Measurements from ENCODE around the gene FAM200C. TPM values are rescaled to one million over a fixed set of nuclear protein-coding genes. Genes with fewer than 3 reads are reported as not detected.

FAM200C gene
- polyA plus RNA-seq, 3 donors: 0.08 to 0.39 TPM; not detected in 1

GRCh38 chr5:160377651-160378050 is 22.2 kb downstream of the FAM200C start:
- Histone ChIP-seq H3K4me1 (ENCODE audit: control insufficient read depth in 1 of 2, insufficient read depth in 2 of 2, low read length in 2 of 2) (no peaks in the 10 kb centered on the region), H3K4me2 (replicated peaks; ENCODE audit: extremely low read depth, low read length, poor library complexity, severe bottlenecking) (no peak overlapping the region), H3K79me2 (ENCODE audit: insufficient read depth, low read length) (no peaks in the 10 kb centered on the region), H3K9me3 (replicated peaks in 1 of 2; ENCODE audit: control insufficient read depth in 1 of 2, insufficient read depth in 1 of 2, low read length in 2 of 2) (no peaks in the 10 kb centered on the region), H3K36me3 (replicated peaks in 1 of 2; ENCODE audit: control insufficient read depth in 1 of 2, insufficient read depth in 2 of 2, low read length in 2 of 2) (no peaks in the 10 kb centered on the region), H3K27me3 (ENCODE audit: control insufficient read depth in 2 of 2, insufficient read depth in 2 of 2, low read length in 2 of 2) (peaks cover 21 to 22% of the 10 kb centered on the region in 2 donors), H2AFZ (ENCODE audit: insufficient read depth, low read depth, low read length, poor library complexity, severe bottlenecking) (no peak overlapping the region), H3K27ac (ENCODE audit: low read depth in 1 of 2, low read length in 2 of 2) (no peak overlapping the region), H4K20me1 (ENCODE audit: insufficient read depth, low read length) (no peaks in the 10 kb centered on the region), H3K9ac (ENCODE audit: insufficient read depth, low read length, poor library complexity, severe bottlenecking) (no peak overlapping the region), H3K4me3 (replicated peaks in 1 of 3; ENCODE audit: low read depth in 2 of 3, low read length in 3 of 3) (no peak overlapping the region)
- no peak overlapping the region for H3K4me3 Mint-ChIP-seq
- intact Hi-C loops (cut with micrococcal nuclease): no loop called here
- no peak for DNase-seq
- no peak overlapping the region for H3K27ac Mint-ChIP-seq
- no peak for TF ChIP-seq CTCF (IDR thresholded peaks at IDR 0.05)
- H3K36me3 Mint-ChIP-seq: no peaks in the 10 kb centered on the region
- 89% methylated on average over 1 of the region's 5 CpGs for WGBS (ENCODE audit: insufficient coverage)
- H3K27me3 Mint-ChIP-seq (ENCODE audit: low read depth in 3 of 3): peaks cover 15 to 45% (median 18%) of the 10 kb centered on the region in 3 donors
- H3K4me1 Mint-ChIP-seq: peaks cover 4% of the 10 kb centered on the region
- no peaks in the 10 kb centered on the region for H3K9me3 Mint-ChIP-seq

- no peak for DNase-seq
- intact Hi-C loops (cut with micrococcal nuclease): no loop called here
- Histone ChIP-seq H2AFZ (ENCODE audit: insufficient read depth, low read depth, low read length, poor library complexity, severe bottlenecking) (no peak overlapping the region), H3K4me3 (replicated peaks in 1 of 3; ENCODE audit: low read depth in 2 of 3, low read length in 3 of 3) (no peak overlapping the region), H4K20me1 (ENCODE audit: insufficient read depth, low read length) (no peaks in the 10 kb centered on the region), H3K9me3 (replicated peaks in 1 of 2; ENCODE audit: control insufficient read depth in 1 of 2, insufficient read depth in 1 of 2, low read length in 2 of 2) (no peaks in the 10 kb centered on the region), H3K27me3 (ENCODE audit: control insufficient read depth in 2 of 2, insufficient read depth in 2 of 2, low read length in 2 of 2) (peaks cover 28 to 32% of the 10 kb centered on the region in 2 donors), H3K9ac (ENCODE audit: insufficient read depth, low read length, poor library complexity, severe bottlenecking) (no peak overlapping the region), H3K4me1 (ENCODE audit: control insufficient read depth in 1 of 2, insufficient read depth in 2 of 2, low read length in 2 of 2) (no peaks in the 10 kb centered on the region), H3K79me2 (ENCODE audit: insufficient read depth, low read length) (no peaks in the 10 kb centered on the region), H3K36me3 (replicated peaks in 1 of 2; ENCODE audit: control insufficient read depth in 1 of 2, insufficient read depth in 2 of 2, low read length in 2 of 2) (no peaks in the 10 kb centered on the region), H3K27ac (ENCODE audit: low read depth in 1 of 2, low read length in 2 of 2) (no peak overlapping the region), H3K4me2 (replicated peaks; ENCODE audit: extremely low read depth, low read length, poor library complexity, severe bottlenecking) (no peak overlapping the region)
- TF ChIP-seq CTCF (IDR thresholded peaks at IDR 0.05): no peak
- no peak overlapping the region for H3K27ac Mint-ChIP-seq
- H3K27me3 Mint-ChIP-seq (ENCODE audit: low read depth in 3 of 3): peaks cover 17 to 53% (median 26%) of the 10 kb centered on the region in 3 donors
- H3K9me3 Mint-ChIP-seq: no peaks in the 10 kb centered on the region
- peaks cover 4% of the 10 kb centered on the region for H3K4me1 Mint-ChIP-seq
- no peak overlapping the region for H3K4me3 Mint-ChIP-seq
- H3K36me3 Mint-ChIP-seq: no peaks in the 10 kb centered on the region
Observed at GRCh38 chr5:160376416-160376815, 23.4 kb downstream of the FAM200C start.

Measured in CD14-positive monocyte (primary cell).